Smooth muscle cell of the brain vasculature (primary cell): Measurements from ENCODE around the gene PCARE.

ENCODE experiments used
- DNase-seq: peaks from one replicate; pipeline ENCODE4 v3.0.0-alpha.2; 2012; ENCODE audit warnings: low read depth, low spot score

The PCARE gene

DNA sequence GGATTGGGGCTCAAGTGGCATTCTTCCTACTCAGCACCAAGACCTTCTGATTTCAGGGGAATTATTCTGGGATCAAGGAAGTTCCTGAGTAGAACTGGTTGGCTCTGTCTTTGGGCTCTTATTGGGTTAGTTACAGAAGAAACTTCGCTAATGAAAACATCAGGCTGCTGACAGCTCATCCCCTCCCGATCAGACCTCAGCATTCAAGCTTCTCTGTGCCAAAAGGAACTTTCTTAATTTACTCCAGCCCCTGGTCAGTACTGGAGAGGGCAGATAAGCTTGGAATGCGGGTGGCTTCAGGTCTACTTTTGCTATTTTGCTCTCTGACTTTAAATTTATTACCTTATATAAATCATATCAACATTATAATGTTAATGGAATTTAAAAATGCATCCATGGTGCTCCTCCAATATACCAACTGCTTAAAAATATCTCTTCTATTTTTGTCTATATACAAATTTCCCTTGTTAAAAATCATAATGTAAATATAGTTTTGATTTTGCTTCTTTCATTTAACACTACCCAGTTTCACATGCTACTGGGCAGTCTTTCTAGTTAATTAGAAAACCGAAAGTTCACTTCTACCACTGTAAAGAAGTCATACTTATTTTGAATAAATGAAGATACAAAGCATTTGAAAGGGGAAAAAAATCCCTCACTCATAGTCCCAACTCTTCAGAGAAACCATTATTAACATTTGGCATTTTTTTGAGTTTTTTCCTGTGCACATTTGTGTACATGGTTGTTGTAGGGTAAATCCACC lies 34.4 kb downstream of the PCARE start:
- no peak for DNase-seq

- DNase-seq = no peak
These were observed 39.1 kb downstream of the PCARE start for GRCh38 chr2:29035016-29035745.

DNA sequence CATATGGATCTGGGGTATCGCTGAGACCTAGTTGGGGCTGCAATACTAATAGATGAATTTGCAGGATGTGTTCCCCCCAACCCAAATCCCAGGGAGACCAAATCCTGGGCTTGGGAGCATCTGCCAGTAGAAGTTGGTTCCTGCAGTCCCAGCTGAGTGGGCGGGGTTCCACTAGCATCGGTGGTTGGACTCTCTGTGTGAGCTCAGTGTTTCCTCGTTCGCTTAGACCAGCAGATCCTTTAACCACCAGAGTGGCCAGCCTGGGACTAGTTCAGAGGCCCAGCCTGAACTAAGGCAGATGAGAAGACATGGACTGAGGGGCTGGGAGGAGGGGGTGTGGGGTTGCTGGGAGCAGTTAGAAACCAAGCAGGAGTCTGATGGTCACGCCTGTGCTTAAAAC lies 40.7 kb downstream of the PCARE start:
- no peak for DNase-seq

GRCh38 chr2:29033172-29033571 lies 41.2 kb downstream of the PCARE start:
- DNase-seq = no peak

- no peak for DNase-seq
These were observed 42.1 kb downstream of the PCARE start for GRCh38 chr2:29032189-29032588.

DNA sequence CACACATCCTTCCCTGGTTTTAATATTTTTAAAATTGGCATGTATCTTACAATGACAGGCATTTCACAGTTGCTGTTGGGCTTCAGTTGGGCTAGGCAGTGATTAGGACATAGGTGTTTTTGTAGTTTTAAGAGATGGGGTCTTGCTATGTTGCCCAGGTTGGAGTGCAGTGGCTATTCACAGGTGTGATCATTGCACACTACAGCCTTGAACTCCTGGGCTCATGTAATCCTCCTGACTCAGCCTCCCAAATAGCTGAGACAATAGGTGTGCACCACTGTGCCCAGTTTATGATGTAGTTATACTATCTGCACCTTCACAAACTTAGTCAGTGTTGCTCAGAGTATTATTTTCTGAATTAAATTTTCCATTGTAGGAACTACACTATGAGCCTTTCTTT lies 43.3 kb downstream of the PCARE start:
- DNase-seq = no peak

- no peak for DNase-seq
These were observed 48.6 kb downstream of the PCARE start for GRCh38 chr2:29025711-29026110.

DNA sequence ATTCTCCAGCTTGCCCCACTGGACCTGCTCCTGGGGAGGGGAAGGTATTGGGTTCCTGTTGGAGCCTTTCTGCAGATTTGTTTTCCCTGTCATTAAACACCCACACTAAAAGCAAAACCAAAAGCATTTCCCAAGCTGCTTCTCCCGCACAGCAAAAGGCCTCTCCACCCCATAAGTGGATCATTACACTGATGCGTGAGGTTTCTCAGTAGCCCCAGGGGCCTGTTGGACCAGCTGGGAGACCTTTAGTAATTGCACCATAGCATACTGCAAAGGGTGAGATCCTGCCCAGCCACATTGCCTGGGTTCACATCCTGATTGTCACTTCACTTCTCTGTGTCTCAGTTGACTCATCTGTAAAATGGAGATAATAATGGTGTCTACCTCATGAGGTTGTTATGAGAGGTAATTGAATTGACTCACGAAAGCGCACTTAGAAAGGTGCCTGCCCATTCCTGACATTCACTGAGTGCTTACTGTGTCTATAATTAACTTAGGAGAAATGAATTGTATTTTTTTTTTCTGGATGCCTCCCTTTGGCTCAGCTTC lies 49.4 kb downstream of the PCARE start:
- DNase-seq = no peak

DNA sequence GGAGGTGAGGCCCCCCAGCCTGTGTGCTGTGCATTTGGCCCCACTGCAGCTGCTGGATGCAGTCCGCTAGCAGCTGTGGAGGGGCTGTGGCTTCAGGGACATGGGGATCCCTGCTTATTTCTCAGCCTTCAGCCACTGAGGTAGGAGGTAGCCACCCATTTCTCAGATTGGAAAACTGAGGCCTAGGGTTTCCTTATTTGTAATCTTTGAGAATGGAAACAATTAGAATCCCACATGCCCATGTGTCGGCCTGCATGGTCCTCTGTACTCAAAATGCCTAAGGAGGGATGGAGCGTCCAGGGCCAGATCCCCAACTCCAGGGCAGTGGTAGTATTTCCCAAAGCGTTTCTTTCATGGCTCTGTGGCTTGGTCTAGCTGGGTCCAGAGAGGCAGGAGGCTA lies 51.1 kb downstream of the PCARE start:
- DNase-seq = no peak

GRCh38 chr2:29022679-29023078 lies 51.6 kb downstream of the PCARE start:
- DNase-seq = peak; percentile 43

DNA sequence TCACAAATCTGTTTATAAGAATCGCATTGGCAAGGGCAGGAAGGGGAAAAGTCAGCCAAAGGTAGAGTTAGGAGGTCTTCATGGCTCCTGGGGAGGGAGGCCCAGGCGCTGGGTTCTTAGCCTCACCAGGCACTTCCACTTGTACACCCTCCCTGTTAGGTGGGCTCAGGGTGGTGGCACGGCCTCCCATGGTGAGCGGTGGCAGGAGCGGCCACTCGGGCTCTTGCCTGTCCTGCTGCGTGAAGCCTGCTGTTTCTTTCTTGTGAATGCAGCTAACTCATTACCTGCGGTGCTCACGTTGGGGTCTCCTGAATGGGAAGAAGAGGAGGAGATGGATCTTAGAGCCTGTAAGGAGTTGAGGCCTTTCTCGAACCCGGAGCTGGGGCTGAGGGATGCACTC lies 52.4 kb downstream of the PCARE start:
- DNase-seq = no peak

GRCh38 chr2:29017716-29018435 lies 56.4 kb downstream of the PCARE start:
- DNase-seq = no peak

DNA sequence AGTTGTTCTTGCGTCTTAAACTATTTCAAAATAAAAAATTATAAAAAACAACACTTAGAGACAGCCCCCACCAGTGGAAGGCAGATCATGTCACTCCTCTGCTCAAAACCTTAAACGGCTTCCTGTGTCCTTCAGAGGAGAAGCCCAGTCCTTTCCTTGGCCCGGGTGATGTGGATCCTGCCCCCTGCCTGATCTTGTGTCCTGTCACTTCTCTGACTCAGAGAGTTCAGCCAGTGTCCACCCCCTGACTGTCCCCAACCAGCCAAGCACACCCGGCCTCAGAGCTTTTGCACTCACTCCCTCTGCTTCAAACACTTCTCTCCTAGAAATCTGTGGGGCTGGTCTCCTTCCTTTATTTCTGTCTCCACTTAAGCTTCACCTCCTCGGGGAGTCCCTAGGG lies 57.8 kb downstream of the PCARE start:
- no peak for DNase-seq

DNA sequence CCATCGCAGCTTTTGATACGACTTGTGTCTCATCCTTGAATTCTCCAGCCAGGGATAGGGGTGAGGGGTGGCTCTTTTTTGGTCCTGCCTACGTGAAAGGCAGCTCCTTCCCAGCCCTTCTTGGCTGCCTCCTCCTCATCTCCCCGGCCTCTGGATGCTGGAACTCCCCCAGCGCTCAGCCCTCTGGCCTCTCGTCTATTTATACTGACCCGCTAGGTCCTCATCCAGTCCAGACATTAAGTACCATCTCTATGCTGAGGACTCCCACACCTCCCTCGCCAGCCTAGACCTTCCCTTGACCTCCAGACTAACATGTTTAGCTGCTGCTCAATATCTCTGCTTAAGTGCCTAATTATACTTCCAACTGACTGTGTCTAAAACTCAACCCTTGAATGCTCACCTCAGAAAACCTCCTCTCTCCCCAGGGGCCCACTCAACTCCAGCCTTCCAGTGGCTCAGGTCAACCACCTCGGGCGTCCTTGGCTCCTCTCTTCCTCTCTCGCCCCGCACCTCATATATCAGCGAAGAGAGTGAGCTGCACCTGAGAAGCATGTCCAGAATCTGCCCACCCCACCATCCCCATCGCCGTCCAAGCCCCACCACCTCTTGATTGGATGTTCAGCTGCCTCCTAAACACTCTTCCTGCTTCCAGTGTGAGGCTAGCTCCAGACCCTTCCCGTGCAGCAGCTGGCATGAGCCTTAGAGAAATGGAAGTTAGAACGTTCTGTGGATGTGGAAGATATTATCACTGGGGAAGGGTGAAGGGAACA lies 58.4 kb downstream of the PCARE start:
- DNase-seq = no peak

DNA sequence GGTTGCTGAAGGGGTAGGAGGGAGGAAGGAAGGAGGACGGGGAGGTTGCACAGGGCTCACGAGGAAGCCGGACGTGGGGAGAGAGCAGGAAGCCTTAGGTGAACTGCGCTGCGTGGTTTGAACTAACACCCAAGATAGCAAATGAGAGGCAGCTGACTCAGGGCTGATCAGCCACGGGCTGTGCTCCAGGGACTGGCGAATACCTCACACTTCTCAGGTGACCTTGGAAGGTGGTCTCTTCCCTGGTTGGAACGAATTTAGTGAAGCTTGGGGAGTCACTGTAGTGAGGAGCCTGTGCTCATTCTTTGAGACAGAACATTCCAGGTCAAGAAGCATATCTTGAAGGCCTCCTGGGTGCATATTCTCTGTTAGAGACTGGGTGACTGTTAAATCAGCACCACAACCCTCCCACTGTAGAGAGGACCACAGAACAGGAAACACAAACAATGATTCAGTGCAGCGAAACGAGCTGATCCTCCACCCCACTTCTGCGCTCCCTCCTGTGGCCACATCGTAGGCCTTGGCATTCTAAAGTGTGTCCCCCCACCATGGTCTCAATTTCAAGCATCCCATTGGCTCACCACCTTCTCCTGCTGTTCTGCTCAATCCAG lies 59.4 kb downstream of the PCARE start:
- peak; percentile 66 for DNase-seq

- no peak for DNase-seq
These were observed 60.0 kb downstream of the PCARE start for GRCh38 chr2:29014331-29014730.

DNA sequence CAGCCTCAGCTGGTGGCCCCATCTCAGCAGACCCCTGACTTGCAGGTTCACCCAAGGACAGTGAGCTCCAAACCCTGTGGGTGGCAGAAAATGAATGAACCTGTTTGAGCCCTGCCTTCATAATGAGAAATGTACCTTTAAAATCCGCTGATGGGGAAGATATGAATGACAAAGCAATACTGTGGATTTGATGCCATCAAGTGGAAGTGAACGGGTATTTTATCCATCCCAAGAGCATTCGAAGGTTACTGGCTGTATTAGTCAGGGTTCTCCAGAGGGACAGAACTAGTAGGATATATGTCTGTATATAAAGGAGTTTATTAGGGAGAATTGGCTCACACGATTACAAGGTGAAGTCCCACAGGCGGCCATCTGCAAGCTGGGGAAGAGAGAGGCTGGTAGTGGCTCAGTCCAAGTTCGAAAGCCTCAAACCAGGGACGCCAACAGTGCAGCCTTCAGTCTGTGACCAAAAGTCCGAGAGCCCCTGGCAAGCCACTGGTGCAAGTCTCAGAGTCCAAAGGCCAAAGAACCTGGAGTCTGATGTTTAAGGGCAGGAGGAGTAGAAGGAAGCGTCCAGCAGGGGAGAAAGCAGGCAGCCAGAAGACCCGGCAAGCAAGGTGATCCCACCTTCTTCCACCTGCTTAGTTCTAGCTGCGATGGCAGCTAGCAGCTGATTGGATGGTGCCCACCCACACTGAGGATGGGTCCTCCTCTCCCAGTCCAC lies 61.1 kb downstream of the PCARE start:
- DNase-seq = no peak

- DNase-seq = no peak
These were observed 62.1 kb downstream of the PCARE start for GRCh38 chr2:29012211-29012681.
